GM18498 (cell line): ENCODE measurements around the gene BPIFB3.
"Not testable (repeated sequence)": the region's sequence is repeated elsewhere in the genome, so short reads cannot be mapped to it uniquely, and the experiment has no call there.

Experiments
- ATAC-seq: cut with Tn5 transposase; IDR thresholded peaks from one replicate; pipeline ENCODE4 v1.9.1; 2021; ENCODE audit warnings: mild to moderate bottlenecking, moderate library complexity; ENCODE audit not compliant: unreplicated experiment

BPIFB3 gene

DNA sequence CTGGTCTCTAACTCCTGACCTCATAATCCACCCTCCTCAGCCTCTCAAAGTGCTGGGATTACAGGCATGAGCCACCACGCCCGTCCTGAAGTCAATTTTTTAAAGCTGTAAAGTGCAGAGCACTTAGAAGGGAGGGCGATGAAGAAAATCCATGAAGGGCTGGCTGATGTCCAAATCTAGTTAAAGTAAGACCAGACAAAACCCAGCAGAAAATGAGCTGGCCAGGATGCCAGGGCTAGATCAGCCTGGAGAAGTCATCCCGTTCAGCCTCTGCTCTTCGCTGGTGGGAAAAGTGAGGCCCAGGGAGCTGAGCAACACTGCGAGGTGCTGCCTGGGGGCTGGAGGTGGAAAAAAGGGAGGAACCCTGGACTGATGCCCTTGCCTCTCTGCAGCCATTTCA, 28.8 kb downstream of the BPIFB3 start:
- ATAC-seq: no peak

DNA sequence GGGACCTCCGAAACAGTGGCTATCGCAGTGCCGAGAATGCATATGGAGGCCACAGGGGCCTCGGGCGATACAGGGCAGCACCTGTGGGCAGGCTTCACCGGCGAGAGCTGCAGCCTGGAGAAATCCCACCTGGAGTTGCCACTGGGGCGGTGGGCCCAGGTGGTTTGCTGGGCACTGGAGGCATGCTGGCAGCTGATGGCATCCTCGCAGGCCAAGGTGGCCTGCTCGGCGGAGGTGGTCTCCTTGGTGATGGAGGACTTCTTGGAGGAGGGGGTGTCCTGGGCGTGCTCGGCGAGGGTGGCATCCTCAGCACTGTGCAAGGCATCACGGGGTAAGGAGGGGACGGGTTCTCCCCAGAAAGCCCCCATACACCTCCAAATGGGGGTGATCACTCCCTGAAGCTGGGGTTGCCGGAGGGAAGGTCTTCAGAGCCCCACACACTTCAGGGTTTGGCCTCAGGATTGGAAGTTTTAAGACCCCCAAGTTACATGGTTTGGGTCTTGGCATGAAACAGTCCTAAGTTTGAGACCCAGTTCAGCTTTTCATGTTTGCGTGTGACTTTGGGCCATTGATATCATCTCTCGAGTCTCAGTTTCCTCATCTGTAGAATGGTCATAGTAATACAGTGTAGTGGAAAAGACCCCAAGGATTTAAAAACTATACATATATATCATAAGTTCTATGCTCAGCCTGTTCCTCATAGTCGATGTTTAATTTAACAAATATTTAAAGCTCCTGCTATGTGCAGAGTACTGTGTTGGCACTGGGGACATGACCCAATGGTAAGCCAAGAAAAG, 30.0 kb downstream of the BPIFB3 start:
- no peak for ATAC-seq

DNA sequence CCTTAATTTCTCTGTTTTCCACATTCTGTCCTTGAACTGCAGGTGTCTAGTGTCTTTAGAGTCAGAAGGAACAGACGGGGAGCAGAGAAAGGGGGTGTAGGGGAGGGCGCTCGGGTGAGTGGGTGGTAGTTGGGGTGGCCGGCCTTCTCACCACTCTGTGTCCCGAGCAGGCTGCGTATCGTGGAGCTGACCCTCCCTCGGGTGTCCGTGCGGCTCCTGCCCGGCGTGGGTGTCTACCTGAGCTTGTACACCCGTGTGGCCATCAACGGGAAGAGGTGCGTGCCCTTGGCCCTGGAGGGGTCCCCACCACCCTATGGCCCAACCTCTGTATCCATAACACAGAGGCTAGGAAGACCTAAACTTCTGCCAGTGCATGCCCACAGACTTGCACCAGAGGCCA, 31.0 kb downstream of the BPIFB3 start:
- no peak for ATAC-seq

DNA sequence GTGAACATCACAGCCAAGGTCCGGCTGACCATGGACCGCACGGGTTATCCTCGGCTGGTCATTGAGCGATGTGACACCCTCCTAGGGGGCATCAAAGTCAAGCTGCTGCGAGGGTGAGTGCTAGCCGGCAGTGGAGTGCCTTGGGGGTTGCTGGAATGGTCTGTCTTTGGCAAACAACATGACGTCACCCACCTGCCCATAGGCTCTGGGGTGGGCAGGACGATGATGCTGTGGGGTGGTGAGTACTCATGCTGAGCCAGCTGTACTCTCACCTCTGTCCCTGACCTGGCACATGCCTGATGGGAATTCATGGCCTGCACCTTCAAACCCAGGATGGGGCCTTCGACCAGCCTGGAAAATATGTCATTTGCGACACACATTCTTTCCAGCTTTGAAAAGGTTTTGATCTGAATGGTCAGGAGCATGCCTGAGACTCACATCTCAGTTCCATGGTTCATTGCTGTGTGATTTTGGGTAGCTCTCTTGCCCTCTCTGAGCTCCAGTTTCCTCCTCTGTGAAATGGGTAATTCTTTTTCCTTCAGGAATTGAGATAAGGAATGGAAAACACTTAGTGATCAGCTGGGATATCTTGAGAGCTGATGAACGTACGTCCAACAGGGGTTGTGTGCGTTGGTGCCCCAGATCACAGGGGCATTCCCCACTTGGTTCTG, 32.5 kb downstream of the BPIFB3 start:
- ATAC-seq: no peak

DNA sequence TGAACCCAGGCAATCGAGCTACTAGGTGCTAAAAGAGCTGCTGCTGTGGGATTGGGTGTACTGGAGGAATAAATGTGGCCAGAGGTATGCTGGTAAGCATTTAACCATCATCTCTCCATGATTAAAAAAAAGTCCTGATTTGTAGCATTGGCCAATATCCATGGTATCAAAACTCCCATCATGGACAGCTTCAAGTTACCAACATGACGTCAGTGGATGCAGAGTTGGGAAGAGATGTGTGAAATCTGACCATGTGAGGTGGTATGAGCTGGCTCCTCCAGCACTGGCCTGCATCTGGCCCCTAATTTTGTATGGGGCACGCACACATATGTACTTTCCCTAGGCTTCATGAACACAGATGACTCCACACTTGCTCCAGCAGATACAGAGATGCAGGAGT, 37.4 kb downstream of the BPIFB3 start:
- ATAC-seq: no peak

DNA sequence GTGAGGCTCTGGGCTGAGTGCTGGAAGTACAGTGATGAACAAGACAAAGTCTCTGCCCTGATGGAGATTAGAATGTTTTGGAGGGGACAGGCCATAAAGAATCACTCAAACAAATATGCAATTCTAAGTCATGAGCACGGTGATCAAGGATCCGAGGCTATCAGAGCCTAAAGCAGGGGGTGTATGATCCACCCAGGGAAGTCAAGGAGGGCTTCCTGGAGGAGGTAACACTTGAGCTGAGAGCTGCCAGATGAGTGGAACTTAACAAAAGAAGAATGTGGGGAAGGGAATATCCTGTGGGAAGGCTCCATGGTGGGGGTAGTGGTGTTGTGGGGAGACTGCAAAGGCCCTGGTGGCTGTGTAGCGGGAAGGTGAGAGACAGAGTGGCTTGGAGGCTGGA, 38.0 kb downstream of the BPIFB3 start:
- no peak for ATAC-seq

DNA sequence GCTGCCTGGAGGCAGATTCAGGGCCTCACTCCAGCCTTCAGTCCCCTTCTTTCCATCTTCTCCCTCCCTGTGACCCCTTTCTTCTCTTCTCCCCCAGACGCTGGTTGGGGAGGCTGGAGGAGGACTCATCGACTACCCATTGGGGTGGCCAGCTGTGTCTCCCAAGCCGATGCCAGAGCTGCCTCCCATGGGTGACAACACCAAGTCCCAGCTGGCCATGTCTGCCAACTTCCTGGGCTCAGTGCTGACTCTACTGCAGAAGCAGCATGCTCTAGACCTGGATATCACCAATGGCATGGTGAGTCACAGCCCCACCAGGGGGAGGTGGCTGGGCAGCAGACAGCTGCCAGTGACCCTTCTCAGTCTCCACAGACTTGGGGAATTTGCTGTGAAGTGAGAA, 38.7 kb downstream of the BPIFB3 start:
- no peak for ATAC-seq

DNA sequence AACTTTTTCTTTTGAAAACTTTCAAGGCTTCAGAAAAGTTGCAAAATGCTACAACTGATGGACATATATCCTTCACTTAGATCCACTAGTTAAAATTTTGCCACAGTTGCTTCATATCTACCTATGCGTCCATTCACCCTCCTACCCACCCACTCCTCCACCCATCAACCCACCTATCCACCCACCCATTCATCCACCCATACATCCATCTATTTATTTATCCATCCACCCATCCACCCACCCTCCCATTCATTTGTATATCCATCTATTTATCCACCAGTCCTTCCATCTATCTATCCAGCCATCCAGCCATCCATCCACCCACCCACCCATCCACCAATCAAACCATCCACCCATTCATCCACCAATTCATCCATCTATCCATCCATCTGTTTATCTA, 39.4 kb downstream of the BPIFB3 start:
- ATAC-seq: no peak

DNA sequence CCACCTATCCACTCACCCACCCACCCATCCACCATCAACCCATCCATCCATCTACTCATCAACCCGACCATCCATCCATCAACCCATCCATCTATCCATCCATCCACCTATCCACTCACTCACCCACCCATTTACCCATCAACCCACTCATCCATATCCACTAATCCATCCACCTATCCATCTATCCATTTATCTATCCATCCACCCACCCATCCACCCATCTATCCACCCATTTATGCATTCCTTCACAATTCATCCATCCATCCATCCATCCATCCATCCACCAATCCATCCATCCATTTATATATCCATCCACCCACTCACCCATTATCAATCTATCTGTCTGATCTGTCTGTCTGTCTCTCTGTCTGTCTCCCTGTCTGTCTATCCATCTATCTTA, 39.9 kb downstream of the BPIFB3 start:
- no peak for ATAC-seq

DNA sequence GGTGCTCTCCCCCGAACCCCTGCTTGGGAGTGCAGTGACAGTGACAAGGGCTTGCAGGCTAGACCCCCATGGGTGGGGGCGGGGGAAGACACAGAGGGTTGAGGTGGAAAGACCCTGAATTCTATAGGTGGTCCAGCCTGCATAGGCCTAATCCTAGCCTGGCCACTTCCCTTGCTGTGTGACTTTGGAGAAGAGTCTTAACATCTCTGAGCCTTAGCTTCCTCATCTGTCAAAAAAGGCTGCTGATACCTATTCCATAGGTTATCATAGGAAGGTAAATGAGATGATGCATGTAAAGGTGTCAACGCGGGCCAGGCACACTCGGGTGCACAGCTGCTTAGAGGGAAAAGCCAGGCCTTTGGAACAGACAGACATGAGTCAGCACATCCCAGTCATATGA, 41.5 kb downstream of the BPIFB3 start:
- ATAC-seq: no peak

DNA sequence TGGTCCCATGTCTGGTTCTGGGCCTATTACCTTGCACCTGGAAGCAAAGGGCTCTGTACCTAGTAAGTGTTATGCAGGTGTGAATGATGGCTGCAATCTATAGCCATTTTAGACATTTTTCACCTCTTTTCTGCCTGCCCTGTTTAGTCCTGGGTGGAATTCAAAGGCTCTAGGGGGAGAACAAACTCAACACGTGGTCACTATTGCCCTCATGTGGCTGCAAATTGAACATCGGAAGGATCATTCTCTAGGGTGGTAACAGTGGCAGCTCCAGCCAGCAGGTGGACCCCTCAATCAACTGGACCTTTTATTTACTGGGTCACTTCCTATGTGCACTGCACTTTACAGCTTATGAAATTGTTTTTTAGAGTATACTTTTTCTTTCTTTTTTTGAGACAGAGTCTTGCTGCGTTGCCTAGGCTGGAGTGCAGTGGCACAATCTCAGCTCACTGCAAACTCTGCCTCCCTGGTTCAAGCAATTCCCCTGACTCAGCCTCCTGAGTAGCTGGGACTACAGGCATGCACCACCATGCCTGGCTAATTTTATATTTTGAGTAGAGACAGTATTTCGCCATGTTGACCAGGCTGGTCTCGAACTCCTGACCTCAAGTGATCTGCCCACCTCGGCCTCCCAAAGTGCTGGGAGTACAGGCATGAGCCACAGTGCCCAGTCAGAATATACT, 42.3 kb downstream of the BPIFB3 start:
- peak; percentile 55 for ATAC-seq

DNA sequence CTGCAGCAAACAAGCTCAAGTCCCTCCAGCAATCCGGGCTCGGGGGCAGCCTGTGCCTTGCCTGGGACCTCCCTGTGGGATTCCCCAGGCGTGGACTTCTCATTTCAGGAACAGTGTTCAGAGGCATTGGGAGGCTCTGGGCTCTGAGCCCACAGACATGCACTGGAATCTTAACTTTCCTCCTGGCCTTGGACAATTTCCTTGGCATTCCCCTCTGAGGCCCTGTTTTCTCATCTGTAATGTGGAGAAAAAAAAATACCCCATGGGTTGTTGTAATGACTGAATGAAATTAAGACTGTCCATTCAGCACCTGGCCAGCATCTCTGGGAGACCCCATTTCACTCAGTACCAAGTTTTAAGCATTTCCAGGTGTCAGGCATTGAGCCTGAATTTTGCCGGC, 43.3 kb downstream of the BPIFB3 start:
- ATAC-seq: no peak

DNA sequence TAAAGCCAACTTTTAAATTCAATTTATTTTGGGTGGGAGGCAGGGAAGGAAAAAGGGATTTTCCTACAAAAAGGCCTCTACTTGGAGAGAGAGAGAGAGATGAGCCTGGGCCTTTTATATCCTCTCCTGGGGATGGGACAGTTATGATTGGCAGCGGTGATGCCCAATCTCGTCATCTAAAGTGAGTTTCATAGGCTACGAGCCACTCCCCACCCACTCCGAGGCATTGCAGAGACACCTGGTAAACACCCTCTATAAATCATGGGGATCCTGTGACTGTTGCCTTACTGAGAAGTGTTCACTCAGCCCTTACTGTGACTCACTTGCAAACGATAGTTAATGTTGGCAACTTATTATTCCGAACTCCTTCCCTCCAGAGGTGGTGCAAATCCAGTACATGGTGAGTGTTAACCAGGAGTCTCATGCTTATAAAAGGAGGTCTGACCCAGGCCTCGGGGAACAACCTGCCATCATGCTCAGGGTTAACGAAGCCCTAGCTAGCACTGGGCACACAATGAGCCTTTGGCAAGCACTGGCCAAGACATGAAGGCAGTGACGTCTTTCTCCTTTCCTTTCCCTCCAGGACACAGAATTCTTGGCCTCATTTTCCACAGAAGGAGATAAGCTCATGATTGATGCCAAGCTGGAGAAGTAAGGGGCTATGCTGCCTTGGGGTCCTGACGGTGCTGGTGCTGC, 46.3 kb downstream of the BPIFB3 start:
- ATAC-seq: no peak

DNA sequence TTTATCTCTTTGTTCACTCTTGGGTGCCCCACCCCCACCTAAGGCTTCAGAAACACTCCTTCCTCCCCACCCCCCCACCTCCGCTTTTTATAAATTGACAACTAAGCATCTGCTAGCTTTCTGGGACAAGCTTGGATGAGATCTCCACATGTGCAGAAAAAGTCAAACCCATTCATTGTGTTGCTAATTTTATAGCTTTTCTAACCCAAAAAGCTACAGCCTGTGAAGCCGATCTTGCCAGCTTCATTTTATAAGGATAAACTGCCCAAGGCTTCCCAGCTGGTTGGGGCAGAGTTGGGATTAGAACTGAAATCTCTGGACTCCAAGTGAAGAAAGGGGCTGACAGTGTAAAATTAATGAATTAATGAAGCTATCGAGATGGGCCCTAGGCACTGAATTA, 49.9 kb downstream of the BPIFB3 start:
- ATAC-seq: no peak

DNA sequence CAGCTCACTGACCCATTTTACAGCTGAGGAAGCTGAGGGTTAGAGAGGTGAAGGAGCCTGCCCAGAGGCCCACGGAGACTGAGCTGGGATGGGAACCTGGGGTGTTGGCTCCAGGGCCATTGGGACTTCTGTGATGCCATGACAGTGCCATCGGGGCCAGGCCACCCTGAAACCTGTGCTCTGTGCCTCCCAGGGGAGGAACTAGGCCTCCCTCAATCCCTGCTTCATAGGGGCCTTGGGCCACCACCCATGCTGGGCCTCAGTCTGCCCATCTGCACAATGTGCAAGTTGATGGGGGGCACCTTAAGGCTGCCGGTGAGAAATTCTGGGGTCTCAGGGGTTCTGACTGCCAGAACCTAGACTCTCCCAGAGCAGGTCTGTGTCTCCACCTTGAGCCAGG, 50.6 kb downstream of the BPIFB3 start:
- no peak for ATAC-seq

DNA sequence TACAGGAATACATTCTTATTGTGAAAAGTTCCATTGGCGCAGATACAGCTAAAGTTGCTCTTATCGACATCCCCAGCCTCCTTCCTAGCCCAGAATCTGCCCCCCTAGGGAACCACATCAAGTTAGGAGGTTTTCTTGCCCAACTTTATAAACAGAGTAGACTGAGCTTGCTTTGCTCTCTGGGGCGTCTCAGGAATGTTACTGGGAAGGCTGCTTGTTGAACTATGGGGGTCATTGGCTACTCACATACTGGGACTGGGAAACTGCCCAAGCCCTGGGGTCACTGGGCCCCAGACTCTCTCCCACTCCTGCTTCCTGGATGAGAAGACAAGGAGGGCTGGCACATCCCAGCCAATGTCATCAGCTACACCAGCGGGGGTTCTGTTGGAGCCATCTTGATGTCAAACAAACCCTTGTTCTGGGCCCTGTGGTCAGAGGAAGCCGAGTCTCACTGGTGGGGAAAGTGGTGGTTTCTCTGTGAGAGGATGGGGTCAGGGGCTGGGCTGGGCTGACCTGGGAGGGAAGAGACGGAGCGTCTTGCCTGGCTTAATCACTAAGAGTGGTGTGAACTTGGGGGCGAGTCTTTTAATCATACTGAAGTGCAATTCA, 51.7 kb downstream of the BPIFB3 start:
- ATAC-seq: no peak

DNA sequence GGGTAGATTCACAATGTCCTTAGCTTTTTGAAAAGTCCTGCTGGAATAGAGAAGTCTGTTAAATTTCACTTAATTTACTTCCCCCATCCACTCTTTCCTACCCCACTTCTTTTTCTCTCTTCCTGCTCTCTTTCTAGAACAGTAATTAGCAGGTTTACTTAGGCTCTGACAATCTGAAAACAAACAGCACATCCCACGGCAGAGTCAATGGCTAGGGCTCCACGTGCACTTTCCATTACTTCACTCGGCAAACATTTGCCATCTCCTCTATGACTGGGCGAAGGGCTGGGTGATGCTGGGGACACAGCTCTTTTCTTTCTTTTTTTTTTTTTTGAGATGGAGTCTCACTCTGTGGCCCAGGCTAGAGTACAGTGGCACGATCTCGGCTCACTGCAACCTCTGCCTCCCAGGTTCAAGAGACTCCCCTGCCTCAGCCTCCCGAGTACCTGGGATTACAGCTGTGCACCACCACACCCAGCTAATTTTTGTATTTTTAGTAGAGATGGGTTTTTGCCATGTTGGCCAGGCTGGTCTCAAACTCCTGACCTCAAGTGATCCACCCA, 52.4 kb downstream of the BPIFB3 start:
- not testable (repeated sequence) for ATAC-seq

DNA sequence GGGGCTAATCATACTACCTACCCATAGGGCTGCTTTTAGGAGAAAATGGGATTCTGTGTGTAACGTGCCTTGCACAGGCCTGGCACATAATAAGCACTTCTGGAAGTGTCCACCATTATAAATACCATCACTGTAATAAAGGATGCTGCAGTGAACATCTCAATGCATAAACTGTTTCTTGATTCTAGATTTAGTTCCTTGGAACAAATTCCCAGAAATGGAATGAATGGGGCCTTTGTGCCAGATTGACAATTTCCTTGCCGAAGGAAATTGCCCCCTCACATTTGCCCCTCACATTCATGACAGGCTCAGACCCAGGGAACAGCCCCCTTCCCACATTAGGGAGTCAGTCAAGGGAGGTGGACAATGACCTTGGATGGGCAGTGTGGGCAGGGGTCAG, 55.0 kb downstream of the BPIFB3 start:
- ATAC-seq: no peak

DNA sequence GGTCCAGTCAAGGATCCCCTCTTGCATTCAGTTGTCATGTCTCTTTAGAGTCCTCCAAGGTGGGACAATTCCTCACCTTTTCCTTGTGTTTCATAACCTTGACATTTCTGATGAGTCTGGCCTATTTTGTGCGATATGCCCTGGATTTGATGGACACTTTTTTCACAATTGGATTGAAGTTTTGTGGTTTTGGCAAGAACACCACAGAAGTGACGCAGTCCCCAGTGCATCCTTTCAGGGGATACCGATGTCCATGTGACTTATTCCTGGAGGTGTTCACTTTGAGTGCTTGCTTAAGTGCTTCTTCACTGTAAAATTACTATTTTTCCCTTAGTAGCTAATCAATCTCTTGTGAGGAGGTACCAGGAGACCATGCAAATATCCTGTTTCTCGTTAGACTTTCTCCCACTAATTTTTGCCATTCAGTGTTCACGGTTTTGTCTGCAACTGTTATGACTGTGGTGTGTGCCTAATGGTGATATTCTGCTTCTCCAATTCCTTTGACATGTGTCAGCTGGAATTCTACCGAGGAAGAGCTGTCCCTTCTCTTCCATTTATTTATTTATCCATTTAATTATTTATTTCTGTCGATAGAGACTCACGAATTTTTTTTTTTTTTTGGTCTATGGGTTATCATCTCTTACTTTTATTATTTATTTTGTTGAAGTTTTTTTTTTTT, 56.6 kb downstream of the BPIFB3 start:
- no peak for ATAC-seq

DNA sequence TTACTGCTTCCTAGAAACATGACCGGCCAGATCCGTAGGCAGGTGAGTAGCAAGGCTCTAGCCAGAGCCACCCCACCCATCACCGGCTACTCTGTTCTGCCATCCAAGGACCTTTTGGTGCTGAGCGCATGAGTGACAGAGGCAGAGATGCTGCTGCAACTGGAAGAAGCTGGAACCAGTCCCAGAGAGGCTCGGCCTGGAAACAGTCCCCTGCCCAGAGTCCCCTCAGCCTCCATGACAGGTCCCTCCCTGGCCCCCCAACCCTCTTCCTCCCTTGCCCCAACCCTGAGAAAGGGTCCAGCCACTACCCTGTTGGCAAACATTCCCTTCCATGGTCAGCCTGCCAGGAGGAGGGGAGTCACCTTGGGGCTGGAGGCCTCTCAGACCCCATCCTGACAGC, 57.6 kb downstream of the BPIFB3 start:
- no peak for ATAC-seq
